Lower lobe of right lung (tissue), 2 donors: ENCODE data around the gene GOLGA1. TPM values are rescaled to one million over a fixed set of nuclear protein-coding genes. Genes with fewer than 3 reads are reported as not detected.

Experiments
- ATAC-seq, 2 donors: fragments of 200-7000 bp; cut with Tn5 transposase; one replicate each; pipeline ENCODE4 v1.9.1; 2020 to 2022; ENCODE audit warnings: mild to moderate bottlenecking in 2 of 2, moderate library complexity in 2 of 2
- DNase-seq: peaks from one replicate; pipeline ENCODE4 v3.0.0-alpha.2; 2020
- H3K27ac ChIP-seq: fragments of 200-600 bp; one replicate; pipeline ENCODE4 v1.8.0; 2022
- H3K27me3 ChIP-seq: fragments of 200-600 bp; one replicate; pipeline ENCODE4 v1.8.0; 2022; ENCODE audit warnings: low read depth
- H3K36me3 ChIP-seq: fragments of 200-600 bp; one replicate; pipeline ENCODE4 v1.8.0; 2022; ENCODE audit warnings: mild to moderate bottlenecking
- H3K4me1 ChIP-seq: fragments of 200-600 bp; one replicate; pipeline ENCODE4 v1.8.0; 2022
- H3K4me3 ChIP-seq: fragments of 200-600 bp; one replicate; pipeline ENCODE4 v1.8.0; 2022; ENCODE audit warnings: mild to moderate bottlenecking
- H3K9me3 ChIP-seq: fragments of 200-600 bp; one replicate; pipeline ENCODE4 v1.8.0; 2022
- intact Hi-C: fragments of 100-400 bp; cut with DNase I; formaldehyde crosslinking; loops from one replicate; pipeline ENCODE4 v1.11.0; 2022
- total RNA-seq: library from RNA; stranded (reverse); fragmentation: NEBNext Ultra II Directional; extraction: Animal tissue kit (Norgen Biotek cat#: 25700); gene quantifications from one replicate; pipeline ENCODE4 v1.2.1, GENCODE V29; 2021
- TF ChIP-seq, protein P1 (sequence below): fragments of 200-600 bp; IDR thresholded peaks from one replicate; pipeline ENCODE4 v1.8.0; 2022; ENCODE audit warnings: antibody characterized with exemption, mild to moderate bottlenecking
- donor health status: DM: no; HTN: yes; CAD: no; lungs with severe emphysema.

Gene GOLGA1
- total RNA-seq, 1 donor from 2014 or later: 24.6 TPM

DNA sequence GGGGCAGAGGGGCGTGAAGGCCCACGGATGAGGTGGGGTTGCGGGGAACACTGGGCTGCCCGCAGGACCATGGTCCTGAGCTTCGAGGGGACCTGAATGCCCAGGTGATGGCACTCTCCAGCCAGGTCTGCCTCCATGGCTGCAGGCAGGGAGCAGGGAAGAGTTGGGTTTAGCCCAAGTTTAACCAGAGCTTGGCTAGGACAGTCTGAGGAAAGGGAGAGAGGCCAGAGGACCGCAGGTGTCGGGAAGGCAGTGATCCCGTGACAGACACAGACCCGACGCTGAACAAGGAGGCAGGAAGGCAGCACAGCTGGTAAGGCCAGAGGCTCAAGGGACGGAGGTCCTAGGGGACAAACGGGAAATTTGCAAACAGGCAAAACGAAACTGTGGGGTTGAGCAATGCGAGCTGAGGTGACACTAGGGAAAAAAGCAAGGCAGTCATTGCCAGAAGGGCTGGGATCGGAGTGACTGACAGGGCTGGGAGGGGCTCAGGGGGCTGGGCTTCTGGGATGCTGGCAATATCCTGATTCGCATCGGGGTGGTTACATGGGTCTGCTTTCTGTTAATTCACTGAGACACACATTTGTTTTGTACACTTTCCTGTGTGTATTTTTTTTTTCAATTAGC lies 53.9 kb downstream of the GOLGA1 start:
- no peak for ATAC-seq
- no peaks in the 10 kb centered on the region for H3K4me1 ChIP-seq

DNA sequence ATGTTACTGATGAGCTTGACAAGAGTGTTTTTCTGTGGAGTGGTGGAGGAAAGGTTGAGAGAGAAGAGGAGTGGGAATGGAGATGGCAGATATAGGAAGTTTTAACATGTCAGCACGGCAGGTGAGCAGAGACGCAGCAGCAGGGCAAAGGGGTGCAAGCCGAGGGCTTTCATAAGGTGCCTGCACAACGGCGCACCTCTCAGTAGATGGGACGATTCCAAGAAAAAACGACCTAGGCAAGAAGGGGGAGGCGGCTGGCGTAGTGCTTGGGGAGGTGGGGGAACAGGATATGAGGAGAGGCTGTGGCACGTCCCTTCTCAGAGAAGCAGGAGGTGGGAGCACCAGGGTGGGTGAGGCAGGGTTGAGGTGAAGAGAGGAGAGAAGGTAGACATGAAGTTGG lies 54.4 kb downstream of the GOLGA1 start:
- peaks cover 94% of the 10 kb centered on the region for H3K36me3 ChIP-seq
- DNase-seq (peak; percentile 30), ATAC-seq (no peak)
- H3K4me3 ChIP-seq: no peak overlapping the region
- H3K27me3 ChIP-seq: no peaks in the 10 kb centered on the region
- intact Hi-C loops: no loop called here
- no peak overlapping the region for H3K27ac ChIP-seq
- no peaks in the 10 kb centered on the region for H3K4me1 ChIP-seq
- no peaks in the 10 kb centered on the region for H3K9me3 ChIP-seq
- TF ChIP-seq, protein P1, sequence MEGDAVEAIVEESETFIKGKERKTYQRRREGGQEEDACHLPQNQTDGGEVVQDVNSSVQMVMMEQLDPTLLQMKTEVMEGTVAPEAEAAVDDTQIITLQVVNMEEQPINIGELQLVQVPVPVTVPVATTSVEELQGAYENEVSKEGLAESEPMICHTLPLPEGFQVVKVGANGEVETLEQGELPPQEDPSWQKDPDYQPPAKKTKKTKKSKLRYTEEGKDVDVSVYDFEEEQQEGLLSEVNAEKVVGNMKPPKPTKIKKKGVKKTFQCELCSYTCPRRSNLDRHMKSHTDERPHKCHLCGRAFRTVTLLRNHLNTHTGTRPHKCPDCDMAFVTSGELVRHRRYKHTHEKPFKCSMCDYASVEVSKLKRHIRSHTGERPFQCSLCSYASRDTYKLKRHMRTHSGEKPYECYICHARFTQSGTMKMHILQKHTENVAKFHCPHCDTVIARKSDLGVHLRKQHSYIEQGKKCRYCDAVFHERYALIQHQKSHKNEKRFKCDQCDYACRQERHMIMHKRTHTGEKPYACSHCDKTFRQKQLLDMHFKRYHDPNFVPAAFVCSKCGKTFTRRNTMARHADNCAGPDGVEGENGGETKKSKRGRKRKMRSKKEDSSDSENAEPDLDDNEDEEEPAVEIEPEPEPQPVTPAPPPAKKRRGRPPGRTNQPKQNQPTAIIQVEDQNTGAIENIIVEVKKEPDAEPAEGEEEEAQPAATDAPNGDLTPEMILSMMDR: no peak

More for the DNA sequence above, 53.9 kb downstream of the GOLGA1 start:
- TF ChIP-seq, protein P1: no peak
- peaks cover 94% of the 10 kb centered on the region for H3K36me3 ChIP-seq
- no peak overlapping the region for H3K27ac ChIP-seq
- no peak overlapping the region for H3K4me3 ChIP-seq
- intact Hi-C loops: no loop called here
- no peaks in the 10 kb centered on the region for H3K27me3 ChIP-seq
- no peaks in the 10 kb centered on the region for H3K9me3 ChIP-seq
- DNase-seq: peak; percentile 22

DNA sequence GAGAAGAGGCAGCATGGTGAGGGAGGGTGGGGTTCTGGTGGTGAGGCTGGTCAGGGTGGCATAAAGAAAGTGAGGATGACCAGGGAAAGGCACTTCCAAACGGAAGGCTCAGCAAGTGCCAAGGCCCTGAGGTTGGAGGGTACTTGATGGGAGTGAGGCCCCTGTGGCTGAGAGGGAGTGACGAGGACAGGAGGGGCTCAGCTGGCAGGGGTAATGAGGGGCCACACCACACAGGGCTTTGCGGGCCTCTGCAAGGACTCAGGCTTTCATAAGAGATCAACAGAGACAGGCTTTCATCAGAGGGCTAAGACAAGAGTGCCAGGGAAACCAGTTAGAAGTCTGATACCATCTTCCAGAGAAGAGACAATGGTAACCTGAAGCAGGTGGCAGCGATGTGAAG lies 55.3 kb downstream of the GOLGA1 start:
- Histone ChIP-seq H3K9me3 (no peaks in the 10 kb centered on the region), H3K4me3 (no peak overlapping the region), H3K4me1 (no peaks in the 10 kb centered on the region), H3K27me3 (no peaks in the 10 kb centered on the region), H3K36me3 (peaks cover 95% of the 10 kb centered on the region), H3K27ac (no peak overlapping the region)
- intact Hi-C loops: no loop called here
- TF ChIP-seq, protein P1: no peak
- DNase-seq (peak; percentile 10), ATAC-seq (no peak)

DNA sequence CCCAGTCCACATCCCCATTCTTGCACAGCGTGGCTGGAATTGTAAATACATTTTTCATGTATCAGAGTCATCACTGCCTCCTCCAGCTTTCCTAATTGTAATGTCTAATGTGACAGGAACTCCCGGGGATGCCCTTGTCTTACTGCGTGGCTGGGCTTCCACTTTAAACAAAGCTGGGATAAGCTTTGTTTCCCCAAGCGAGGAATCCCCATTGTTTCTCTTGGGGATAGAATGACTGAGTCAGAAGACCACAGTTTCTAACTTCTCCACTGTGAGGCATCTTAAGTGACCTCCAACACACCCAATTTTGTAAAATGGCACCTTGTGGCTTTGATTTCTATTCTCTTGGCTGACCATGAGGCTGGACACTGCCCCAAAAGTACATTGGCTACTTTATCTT lies 56.5 kb downstream of the GOLGA1 start:
- no peak for ATAC-seq
- no peaks in the 10 kb centered on the region for H3K27me3 ChIP-seq
- TF ChIP-seq, protein P1: no peak
- H3K9me3 ChIP-seq: no peaks in the 10 kb centered on the region
- H3K36me3 ChIP-seq: peaks cover 95% of the 10 kb centered on the region
- no peak overlapping the region for H3K27ac ChIP-seq
- intact Hi-C loops: no loop called here
- H3K4me3 ChIP-seq: no peak overlapping the region
- DNase-seq: no peak
- H3K4me1 ChIP-seq: no peaks in the 10 kb centered on the region

DNA sequence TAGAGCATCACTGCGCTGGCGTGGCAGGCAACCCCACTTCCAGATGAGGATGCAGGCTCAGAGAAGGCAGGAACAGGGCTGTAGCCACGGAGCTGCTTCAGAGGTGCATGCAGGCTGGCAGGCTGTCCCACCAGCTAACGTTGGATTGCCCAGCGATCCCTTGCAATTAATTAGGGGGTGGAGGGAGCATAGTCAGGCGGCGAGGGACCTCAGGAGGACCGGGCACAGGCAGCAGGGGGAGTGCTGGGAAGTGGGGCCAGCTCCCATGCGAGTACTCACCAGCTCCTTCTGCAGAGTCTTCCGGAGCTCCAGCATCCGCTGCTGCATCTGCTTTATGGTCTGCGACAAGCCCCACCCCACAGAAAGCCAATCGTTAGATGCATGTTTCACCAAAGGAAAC lies 58.7 kb downstream of the GOLGA1 start:
- intact Hi-C loops: no loop called here

More for the DNA sequence above, 58.7 kb downstream of the GOLGA1 start:
- H3K27me3 ChIP-seq: no peaks in the 10 kb centered on the region
- DNase-seq: peak; percentile 39
- H3K4me3 ChIP-seq: no peak overlapping the region
- no peak overlapping the region for H3K27ac ChIP-seq
- H3K36me3 ChIP-seq: peaks cover 95% of the 10 kb centered on the region
- no peaks in the 10 kb centered on the region for H3K4me1 ChIP-seq
- ATAC-seq: no peak
- TF ChIP-seq, protein P1: no peak
- H3K9me3 ChIP-seq: no peaks in the 10 kb centered on the region
